GM23338 (cell line): Measurements from ENCODE around the gene TMTC2. TPM values are rescaled to one million over a fixed set of nuclear protein-coding genes. Genes with fewer than 3 reads are reported as not detected.

Experiments
- ATAC-seq: fragments of 200-7000 bp; cut with Tn5 transposase; 3 replicates; pipeline ENCODE4 v1.9.1; 2020
- DNase-seq: peaks from one replicate; pipeline ENCODE4 v3.0.0-alpha.2; 2015; ENCODE audit warnings: low spot score
- H2AFZ ChIP-seq: fragments of 200-600 bp; sonication (generic); 2 replicates; pipeline ENCODE4 v1.8.0; 2016; ENCODE audit warnings: antibody characterized with exemption, mild to moderate bottlenecking, moderate library complexity
- H3F3A ChIP-seq: fragments of 200-600 bp; sonication (generic); replicated peaks from 2 replicates; pipeline ENCODE4 v1.8.0; 2017; ENCODE audit warnings: antibody characterized with exemption, mixed run types, low read depth
- H3K27ac ChIP-seq: fragments of 200-600 bp; sonication (generic); 2 replicates; pipeline ENCODE4 v1.6.1; 2016; ENCODE audit warnings: low read depth
- H3K27me3 ChIP-seq: fragments of 200-600 bp; sonication (generic); 2 replicates; pipeline ENCODE4 v1.8.0; 2016; ENCODE audit warnings: mild to moderate bottlenecking, mixed run types, moderate library complexity; ENCODE audit not compliant: insufficient read depth
- H3K36me3 ChIP-seq: fragments of 200-600 bp; sonication (generic); 2 replicates; pipeline ENCODE4 v1.8.0; 2016; ENCODE audit warnings: mild to moderate bottlenecking; ENCODE audit not compliant: insufficient read depth
- H3K4me1 ChIP-seq: fragments of 200-600 bp; sonication (generic); 2 replicates; pipeline ENCODE4 v1.8.0; 2016; ENCODE audit warnings: mild to moderate bottlenecking, moderate library complexity; ENCODE audit not compliant: insufficient read depth
- H3K4me2 ChIP-seq: fragments of 200-600 bp; sonication (generic); 2 replicates; pipeline ENCODE4 v1.7.1; 2017; ENCODE audit warnings: mixed run types
- H3K4me3 ChIP-seq: fragments of 200-600 bp; sonication (generic); 2 replicates; pipeline ENCODE4 v1.6.1; 2016; ENCODE audit warnings: mixed run types
- H3K79me2 ChIP-seq: fragments of 200-600 bp; sonication (generic); replicated peaks from 2 replicates; pipeline ENCODE4 v1.8.0; 2017; ENCODE audit warnings: mild to moderate bottlenecking; ENCODE audit not compliant: insufficient read depth
- H3K9me2 ChIP-seq: fragments of 200-600 bp; sonication (generic); 2 replicates; pipeline ENCODE4 v1.8.0; 2017; ENCODE audit not compliant: insufficient read depth
- H4K20me1 ChIP-seq: fragments of 200-600 bp; sonication (generic); replicated peaks from 2 replicates; pipeline ENCODE4 v1.8.0; 2017; ENCODE audit warnings: mild to moderate bottlenecking; ENCODE audit not compliant: insufficient read depth
- H3K27ac Mint-ChIP-seq: 2 replicates; pipeline ENCODE4 v1.8.0; 2020; ENCODE audit warnings: inconsistent platforms, mild to moderate bottlenecking, moderate library complexity, mixed read lengths
- H3K27me3 Mint-ChIP-seq: 3 replicates; pipeline ENCODE4 v1.8.0; 2022; ENCODE audit warnings: low read depth, mild to moderate bottlenecking, moderate library complexity, mixed read lengths, inconsistent platforms; ENCODE audit not compliant: insufficient read depth, poor library complexity
- H3K36me3 Mint-ChIP-seq: 3 replicates; pipeline ENCODE4 v1.8.0; 2021; ENCODE audit warnings: low read depth, mild to moderate bottlenecking, inconsistent platforms, moderate library complexity, mixed read lengths
- H3K4me1 Mint-ChIP-seq: 3 replicates; pipeline ENCODE4 v1.8.0; 2020; ENCODE audit warnings: mild to moderate bottlenecking, inconsistent platforms, mixed read lengths
- H3K4me3 Mint-ChIP-seq: 3 replicates; pipeline ENCODE4 v1.8.0; 2021; ENCODE audit warnings: moderate library complexity, mild to moderate bottlenecking, inconsistent platforms, mixed read lengths
- H3K9me3 Mint-ChIP-seq: 3 replicates; pipeline ENCODE4 v1.8.0; 2020; ENCODE audit warnings: moderate library complexity, mild to moderate bottlenecking, inconsistent platforms, mixed read lengths
- ETS1 ChIP-seq: IDR thresholded peaks from 2 replicates; pipeline ENCODE4 v1.6.1; 2016; ENCODE audit warnings: antibody characterized with exemption
- EZH2 ChIP-seq: fragments of 200-600 bp; sonication (generic); IDR thresholded peaks from one replicate; pipeline ENCODE4 v1.8.0; 2017; ENCODE audit warnings: antibody characterized with exemption, mild to moderate bottlenecking, low read depth; ENCODE audit not compliant: unreplicated experiment
- EZH2phosphoT487 ChIP-seq: fragments of 200-600 bp; sonication (generic); IDR thresholded peaks from one replicate; pipeline ENCODE4 v1.8.1; 2018; ENCODE audit warnings: antibody characterized with exemption; ENCODE audit not compliant: unreplicated experiment
- JUNB ChIP-seq: IDR thresholded peaks from one replicate; pipeline ENCODE4 v1.6.1; 2016; ENCODE audit warnings: antibody characterized with exemption; ENCODE audit not compliant: unreplicated experiment
- NANOG ChIP-seq: IDR thresholded peaks from 2 replicates; pipeline ENCODE4 v1.6.1; 2016; ENCODE audit warnings: antibody characterized with exemption, borderline replicate concordance
- POLR2AphosphoS5 ChIP-seq: IDR thresholded peaks from 2 replicates; pipeline ENCODE4 v1.6.1; 2016; ENCODE audit warnings: antibody characterized with exemption, low read depth
- STAT1 ChIP-seq: IDR thresholded peaks from one replicate; pipeline ENCODE4 v1.6.1; 2016; ENCODE audit warnings: antibody characterized with exemption; ENCODE audit not compliant: unreplicated experiment
- ZNF114 ChIP-seq: fragments of 250-450 bp; sonication (Bioruptor Pico); IDR thresholded peaks from 2 replicates; pipeline ENCODE4 v1.5.0; 2020; ENCODE audit warnings: mild to moderate bottlenecking, moderate library complexity
- ZNF331 ChIP-seq: fragments of 250-450 bp; sonication (Bioruptor Pico); IDR thresholded peaks from 2 replicates; pipeline ENCODE4 v1.5.0; 2020; ENCODE audit warnings: low read depth, mild to moderate bottlenecking, moderate library complexity
- polyA plus RNA-seq: library from polyadenylated mRNA; unstranded; fragments of >200 nt; fragmentation: Nextera tagmentation; extraction: Ambion mirVana; gene quantifications from 2 replicates; pipeline ENCODE4 v1.2.1, GENCODE V29; 2016
- total RNA-seq: library from RNA; depleted of rRNA; stranded (reverse); fragments of >200 nt; shearing (Covaris generic); gene quantifications from 2 replicates; pipeline ENCODE4 v1.2.3, GENCODE V29; 2014
- TF ChIP-seq, protein P1 (sequence below), 2 experiments: fragments of 200-600 bp in 1 of 2; sonication (generic) in 1 of 2; conservative IDR thresholded peaks; 2 replicates each; pipeline versions ENCODE4 v1.5.1 to v1.6.1; 2016 to 2017; ENCODE audit warnings: antibody characterized with exemption in 2 of 2, low read depth in 2 of 2, mild to moderate bottlenecking in 2 of 2, moderate library complexity in 1 of 2
- TF ChIP-seq, protein P2 (sequence below): IDR thresholded peaks from one replicate; pipeline ENCODE4 v1.6.1; 2018; ENCODE audit warnings: antibody characterized with exemption; ENCODE audit not compliant: unreplicated experiment

The TMTC2 gene
- total and polyA plus RNA-seq, 2 experiments from 2014 or later, result 0.57 to 6.5 TPM

- peaks cover 2% of the 10 kb centered on the region for H3K27me3 Mint-ChIP-seq
- no peaks in the 10 kb centered on the region for H3K9me3 Mint-ChIP-seq
- TF ChIP-seq EZH2phosphoT487 (no peak), JUNB (no peak), EZH2 (no peak), ZNF114 (CRISPR knock-in tag) (no peak), POLR2AphosphoS5 (no peak), ZNF331 (CRISPR knock-in tag) (no peak), ETS1 (no peak), NANOG (no peak)
- TF ChIP-seq, protein P1, sequence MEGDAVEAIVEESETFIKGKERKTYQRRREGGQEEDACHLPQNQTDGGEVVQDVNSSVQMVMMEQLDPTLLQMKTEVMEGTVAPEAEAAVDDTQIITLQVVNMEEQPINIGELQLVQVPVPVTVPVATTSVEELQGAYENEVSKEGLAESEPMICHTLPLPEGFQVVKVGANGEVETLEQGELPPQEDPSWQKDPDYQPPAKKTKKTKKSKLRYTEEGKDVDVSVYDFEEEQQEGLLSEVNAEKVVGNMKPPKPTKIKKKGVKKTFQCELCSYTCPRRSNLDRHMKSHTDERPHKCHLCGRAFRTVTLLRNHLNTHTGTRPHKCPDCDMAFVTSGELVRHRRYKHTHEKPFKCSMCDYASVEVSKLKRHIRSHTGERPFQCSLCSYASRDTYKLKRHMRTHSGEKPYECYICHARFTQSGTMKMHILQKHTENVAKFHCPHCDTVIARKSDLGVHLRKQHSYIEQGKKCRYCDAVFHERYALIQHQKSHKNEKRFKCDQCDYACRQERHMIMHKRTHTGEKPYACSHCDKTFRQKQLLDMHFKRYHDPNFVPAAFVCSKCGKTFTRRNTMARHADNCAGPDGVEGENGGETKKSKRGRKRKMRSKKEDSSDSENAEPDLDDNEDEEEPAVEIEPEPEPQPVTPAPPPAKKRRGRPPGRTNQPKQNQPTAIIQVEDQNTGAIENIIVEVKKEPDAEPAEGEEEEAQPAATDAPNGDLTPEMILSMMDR (conservative IDR thresholded peaks at IDR 0.05; ENCODE audit: low read depth in 2 of 2), result no peak
- TF ChIP-seq, protein P2, sequence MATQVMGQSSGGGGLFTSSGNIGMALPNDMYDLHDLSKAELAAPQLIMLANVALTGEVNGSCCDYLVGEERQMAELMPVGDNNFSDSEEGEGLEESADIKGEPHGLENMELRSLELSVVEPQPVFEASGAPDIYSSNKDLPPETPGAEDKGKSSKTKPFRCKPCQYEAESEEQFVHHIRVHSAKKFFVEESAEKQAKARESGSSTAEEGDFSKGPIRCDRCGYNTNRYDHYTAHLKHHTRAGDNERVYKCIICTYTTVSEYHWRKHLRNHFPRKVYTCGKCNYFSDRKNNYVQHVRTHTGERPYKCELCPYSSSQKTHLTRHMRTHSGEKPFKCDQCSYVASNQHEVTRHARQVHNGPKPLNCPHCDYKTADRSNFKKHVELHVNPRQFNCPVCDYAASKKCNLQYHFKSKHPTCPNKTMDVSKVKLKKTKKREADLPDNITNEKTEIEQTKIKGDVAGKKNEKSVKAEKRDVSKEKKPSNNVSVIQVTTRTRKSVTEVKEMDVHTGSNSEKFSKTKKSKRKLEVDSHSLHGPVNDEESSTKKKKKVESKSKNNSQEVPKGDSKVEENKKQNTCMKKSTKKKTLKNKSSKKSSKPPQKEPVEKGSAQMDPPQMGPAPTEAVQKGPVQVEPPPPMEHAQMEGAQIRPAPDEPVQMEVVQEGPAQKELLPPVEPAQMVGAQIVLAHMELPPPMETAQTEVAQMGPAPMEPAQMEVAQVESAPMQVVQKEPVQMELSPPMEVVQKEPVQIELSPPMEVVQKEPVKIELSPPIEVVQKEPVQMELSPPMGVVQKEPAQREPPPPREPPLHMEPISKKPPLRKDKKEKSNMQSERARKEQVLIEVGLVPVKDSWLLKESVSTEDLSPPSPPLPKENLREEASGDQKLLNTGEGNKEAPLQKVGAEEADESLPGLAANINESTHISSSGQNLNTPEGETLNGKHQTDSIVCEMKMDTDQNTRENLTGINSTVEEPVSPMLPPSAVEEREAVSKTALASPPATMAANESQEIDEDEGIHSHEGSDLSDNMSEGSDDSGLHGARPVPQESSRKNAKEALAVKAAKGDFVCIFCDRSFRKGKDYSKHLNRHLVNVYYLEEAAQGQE, result no peak
- Histone ChIP-seq H3K4me1 (peaks cover 13% of the 10 kb centered on the region), H3K4me2 (no peak overlapping the region), H3K27me3 (no peaks in the 10 kb centered on the region), H4K20me1 (no peaks in the 10 kb centered on the region), H3K9me2 (no peaks in the 10 kb centered on the region), H3K4me3 (no peak overlapping the region), H2AFZ (no peak overlapping the region), H3K79me2 (no peaks in the 10 kb centered on the region), H3K36me3 (no peaks in the 10 kb centered on the region), H3F3A (no peaks in the 10 kb centered on the region), H3K27ac (no peak overlapping the region)
- DNase-seq (no peak), ATAC-seq (no peak)
- H3K36me3 Mint-ChIP-seq, result no peaks in the 10 kb centered on the region
- H3K4me1 Mint-ChIP-seq, result peaks cover 31% of the 10 kb centered on the region
- no peak overlapping the region for H3K27ac Mint-ChIP-seq
- H3K4me3 Mint-ChIP-seq, result no peak overlapping the region
Measured at GRCh38 chr12:82873951-82874350, 187.2 kb downstream of the TMTC2 start.

DNA sequence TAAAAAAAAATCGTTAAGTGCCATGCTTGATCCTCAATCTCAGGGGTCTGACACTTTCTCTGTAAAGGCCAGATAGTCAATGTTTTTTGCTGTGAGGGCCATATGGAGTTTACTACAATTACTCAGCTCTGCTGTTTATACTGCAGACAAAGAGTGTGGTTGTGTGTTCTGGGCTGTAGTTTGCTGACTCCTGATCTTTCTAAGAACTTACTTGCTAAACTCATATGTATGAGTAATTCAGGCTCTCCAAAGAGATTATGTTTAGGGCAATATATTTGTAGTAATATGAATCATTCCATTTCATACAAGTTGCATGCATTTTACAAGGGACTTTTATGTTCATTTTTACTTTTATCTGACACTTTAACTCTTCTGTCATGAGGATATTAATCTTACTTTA is 188.2 kb downstream of the TMTC2 start:
- no peak overlapping the region for H3K27ac ChIP-seq
- DNase-seq (no peak), ATAC-seq (no peak)
- no peak overlapping the region for H3K4me2 ChIP-seq
- no peaks in the 10 kb centered on the region for H4K20me1 ChIP-seq
- peaks cover 11% of the 10 kb centered on the region for H3K4me1 ChIP-seq
- no peaks in the 10 kb centered on the region for H3K27me3 ChIP-seq
- H3K9me2 ChIP-seq, result no peaks in the 10 kb centered on the region
- H3K79me2 ChIP-seq, result no peaks in the 10 kb centered on the region
- H3F3A ChIP-seq, result no peaks in the 10 kb centered on the region
- H3K4me3 Mint-ChIP-seq, result no peak overlapping the region
- no peak overlapping the region for H2AFZ ChIP-seq
- peaks cover 2% of the 10 kb centered on the region for H3K27me3 Mint-ChIP-seq
- peaks cover 28% of the 10 kb centered on the region for H3K4me1 Mint-ChIP-seq
- H3K4me3 ChIP-seq, result no peak overlapping the region
- H3K27ac Mint-ChIP-seq, result no peak overlapping the region
- H3K36me3 Mint-ChIP-seq, result no peaks in the 10 kb centered on the region
- no peaks in the 10 kb centered on the region for H3K9me3 Mint-ChIP-seq
- no peaks in the 10 kb centered on the region for H3K36me3 ChIP-seq
- TF ChIP-seq ETS1 (no peak), ZNF331 (CRISPR knock-in tag) (no peak), JUNB (no peak), ZNF114 (CRISPR knock-in tag) (no peak), STAT1 (no peak), NANOG (no peak)
- TF ChIP-seq, protein P1 (conservative IDR thresholded peaks at IDR 0.05; ENCODE audit: low read depth in 2 of 2), result no peak
